Activated CD4-positive, alpha-beta T cell treated with anti-CD3 and anti-CD28 coated beads for 36 hours (primary cell): ENCODE results near the gene ITPK1. TPM values are rescaled to one million over a fixed set of nuclear protein-coding genes. Genes with fewer than 3 reads are reported as not detected.

ENCODE experiments used
- ATAC-seq: fragments of 200-7000 bp; cut with Tn5 transposase; one replicate; pipeline ENCODE4 v1.10.0; 2021; ENCODE audit warnings: mild to moderate bottlenecking, moderate library complexity
- CTCF ChIA-PET: fragments of 350-600 bp; sonication (Branson Sonifier 250); formaldehyde crosslinking; loops from one replicate; lab custom pipeline; 2021; ENCODE audit warnings: antibody characterized with exemption; lab: Charles Lee
- POLR2A ChIA-PET: fragments of 350-600 bp; sonication (Branson Sonifier 250); formaldehyde crosslinking; loops from one replicate; lab custom pipeline; 2021; ENCODE audit warnings: antibody characterized with exemption, inconsistent platforms; lab: Charles Lee
- DNase-seq: peaks from one replicate; pipeline ENCODE4 v3.0.0-alpha.2; 2020
- H3K27ac Mint-ChIP-seq: one replicate; pipeline ENCODE4 v1.8.0; 2021; ENCODE audit warnings: mixed read lengths
- H3K27me3 Mint-ChIP-seq: one replicate; pipeline ENCODE4 v1.8.0; 2021; ENCODE audit warnings: mixed read lengths
- H3K36me3 Mint-ChIP-seq: one replicate; pipeline ENCODE4 v1.8.0; 2021; ENCODE audit warnings: low read depth, mixed read lengths
- H3K4me1 Mint-ChIP-seq: one replicate; pipeline ENCODE4 v1.8.0; 2021; ENCODE audit warnings: mixed read lengths
- H3K4me3 Mint-ChIP-seq: one replicate; pipeline ENCODE4 v1.8.0; 2021; ENCODE audit warnings: mild to moderate bottlenecking, moderate library complexity, mixed read lengths
- H3K9me3 Mint-ChIP-seq: one replicate; pipeline ENCODE4 v1.8.0; 2021; ENCODE audit warnings: low read depth, mixed read lengths
- intact Hi-C, 2 experiments: fragments of 100-400 bp; cut with DNase I in 1 of 2; cut with micrococcal nuclease in 1 of 2; formaldehyde crosslinking; loops; one replicate each; pipeline versions ENCODE4 v1.14.2 to v1.15.1; 2022 to 2024; cut with DNase I, micrococcal nuclease
- total RNA-seq, 2 experiments: library from RNA; stranded (reverse); gene quantifications; one replicate each; pipeline ENCODE4 v1.2.3, GENCODE V29; 2021

ITPK1 gene
- total RNA-seq, 2 experiments from 2014 or later = 31.0 to 35.5 TPM

- H3K4me1 Mint-ChIP-seq = peaks cover 16% of the 10 kb centered on the region
- no peak overlapping the region for H3K4me3 Mint-ChIP-seq
- ATAC-seq = no peak
- ChIA-PET CTCF (no interaction called here), POLR2A (no interaction called here)
- no peaks in the 10 kb centered on the region for H3K36me3 Mint-ChIP-seq
- intact Hi-C loops = no loop called here
- no peak for DNase-seq
- no peak overlapping the region for H3K27ac Mint-ChIP-seq
- no peaks in the 10 kb centered on the region for H3K9me3 Mint-ChIP-seq
- H3K27me3 Mint-ChIP-seq = no peaks in the 10 kb centered on the region
These were observed 68.6 kb downstream of the ITPK1 start for GRCh38 chr14:93047157-93047556.

GRCh38 chr14:93046705-93047050 is 69.0 kb downstream of the ITPK1 start:
- peaks cover 19% of the 10 kb centered on the region for H3K4me1 Mint-ChIP-seq
- H3K27me3 Mint-ChIP-seq = no peaks in the 10 kb centered on the region
- H3K4me3 Mint-ChIP-seq = no peak overlapping the region
- DNase-seq (no peak), ATAC-seq (no peak)
- H3K36me3 Mint-ChIP-seq = no peaks in the 10 kb centered on the region
- CTCF ChIA-PET = no interaction called here
- intact Hi-C loops = no loop called here
- H3K9me3 Mint-ChIP-seq = no peaks in the 10 kb centered on the region
- POLR2A ChIA-PET = no interaction called here
- no peak overlapping the region for H3K27ac Mint-ChIP-seq

GRCh38 chr14:93045965-93046704 is 69.6 kb downstream of the ITPK1 start:
- ATAC-seq (no peak), DNase-seq (no peak)
- CTCF ChIA-PET = interaction anchor here (1.2 kb wide), 1 partner anchor 14 kb away, joined by 3 read pairs; no protein-coding TSS in a partner anchor
- Mint-ChIP-seq H3K4me3 (no peak overlapping the region), H3K9me3 (no peaks in the 10 kb centered on the region), H3K27ac (peak overlapping the region; percentile 33), H3K4me1 (peaks cover 19% of the 10 kb centered on the region), H3K27me3 (no peaks in the 10 kb centered on the region), H3K36me3 (no peaks in the 10 kb centered on the region)
- intact Hi-C loops = no loop called here
- POLR2A ChIA-PET = no interaction called here

- POLR2A ChIA-PET = interaction anchor here (0.6 kb wide), 1 partner anchor 79 kb away, joined by 3 read pairs; no protein-coding TSS in a partner anchor
- CTCF ChIA-PET = interaction anchor here (1.2 kb wide), 1 partner anchor 13 kb away, joined by 3 read pairs; no protein-coding TSS in a partner anchor
- intact Hi-C loops = no loop called here
- Mint-ChIP-seq H3K4me1 (peaks cover 19% of the 10 kb centered on the region), H3K27ac (no peak overlapping the region), H3K9me3 (no peaks in the 10 kb centered on the region), H3K36me3 (no peaks in the 10 kb centered on the region), H3K4me3 (no peak overlapping the region), H3K27me3 (no peaks in the 10 kb centered on the region)
- ATAC-seq = no peak
- no peak for DNase-seq
These were observed 70.5 kb downstream of the ITPK1 start for GRCh38 chr14:93045211-93045674.

- ATAC-seq = no peak
These were observed 71.2 kb downstream of the ITPK1 start for GRCh38 chr14:93044556-93044955.

GRCh38 chr14:93044121-93044520 is 71.6 kb downstream of the ITPK1 start:
- ATAC-seq (no peak), DNase-seq (no peak)
- Mint-ChIP-seq H3K27ac (no peak overlapping the region), H3K4me3 (no peak overlapping the region), H3K27me3 (no peaks in the 10 kb centered on the region), H3K9me3 (no peaks in the 10 kb centered on the region), H3K36me3 (no peaks in the 10 kb centered on the region), H3K4me1 (peaks cover 19% of the 10 kb centered on the region)
- intact Hi-C loops = no loop called here
- CTCF ChIA-PET = no interaction called here
- POLR2A ChIA-PET = no interaction called here

More at GRCh38 chr14:93044556-93044955, 71.2 kb downstream of the ITPK1 start:
- no peaks in the 10 kb centered on the region for H3K36me3 Mint-ChIP-seq
- no peaks in the 10 kb centered on the region for H3K9me3 Mint-ChIP-seq
- peaks cover 19% of the 10 kb centered on the region for H3K4me1 Mint-ChIP-seq
- H3K27ac Mint-ChIP-seq = no peak overlapping the region
- CTCF ChIA-PET = no interaction called here
- H3K4me3 Mint-ChIP-seq = no peak overlapping the region
- DNase-seq = no peak
- POLR2A ChIA-PET = no interaction called here
- H3K27me3 Mint-ChIP-seq = no peaks in the 10 kb centered on the region
- intact Hi-C loops = no loop called here

- H3K27ac Mint-ChIP-seq = no peak overlapping the region
These were observed 72.5 kb downstream of the ITPK1 start for GRCh38 chr14:93042968-93043940.

GRCh38 chr14:93041830-93042229 is 73.9 kb downstream of the ITPK1 start:
- peaks cover 19% of the 10 kb centered on the region for H3K4me1 Mint-ChIP-seq
- no peaks in the 10 kb centered on the region for H3K27me3 Mint-ChIP-seq
- H3K36me3 Mint-ChIP-seq = no peaks in the 10 kb centered on the region
- ChIA-PET CTCF (no interaction called here), POLR2A (no interaction called here)
- DNase-seq = no peak
- no peak for ATAC-seq
- H3K9me3 Mint-ChIP-seq = no peaks in the 10 kb centered on the region
- intact Hi-C loops = no loop called here
- H3K4me3 Mint-ChIP-seq = no peak overlapping the region
- H3K27ac Mint-ChIP-seq = no peak overlapping the region

More at GRCh38 chr14:93042968-93043940, 72.5 kb downstream of the ITPK1 start:
- H3K9me3 Mint-ChIP-seq = no peaks in the 10 kb centered on the region
- ATAC-seq (peak; percentile 19), DNase-seq (no peak)
- POLR2A ChIA-PET = no interaction called here
- peaks cover 19% of the 10 kb centered on the region for H3K4me1 Mint-ChIP-seq
- H3K36me3 Mint-ChIP-seq = no peaks in the 10 kb centered on the region
- no peaks in the 10 kb centered on the region for H3K27me3 Mint-ChIP-seq
- no peak overlapping the region for H3K4me3 Mint-ChIP-seq
- CTCF ChIA-PET = no interaction called here
- intact Hi-C loops = no loop called here

- DNase-seq (no peak), ATAC-seq (no peak)
- Mint-ChIP-seq H3K27me3 (no peaks in the 10 kb centered on the region), H3K4me1 (peaks cover 19% of the 10 kb centered on the region), H3K27ac (no peak overlapping the region), H3K9me3 (no peaks in the 10 kb centered on the region), H3K36me3 (no peaks in the 10 kb centered on the region), H3K4me3 (no peak overlapping the region)
- ChIA-PET POLR2A (no interaction called here), CTCF (no interaction called here)
- intact Hi-C loops = no loop called here
These were observed 74.7 kb downstream of the ITPK1 start for GRCh38 chr14:93040982-93041381.

- no peak for DNase-seq
- CTCF ChIA-PET = no interaction called here
- Mint-ChIP-seq H3K4me3 (no peak overlapping the region), H3K27me3 (no peaks in the 10 kb centered on the region), H3K36me3 (no peaks in the 10 kb centered on the region), H3K9me3 (no peaks in the 10 kb centered on the region), H3K4me1 (peaks cover 19% of the 10 kb centered on the region), H3K27ac (no peak overlapping the region)
- no peak for ATAC-seq
- intact Hi-C loops = no loop called here
- POLR2A ChIA-PET = no interaction called here
These were observed 75.3 kb downstream of the ITPK1 start for GRCh38 chr14:93040443-93040842.

GRCh38 chr14:93039649-93040315 is 75.9 kb downstream of the ITPK1 start:
- Mint-ChIP-seq H3K9me3 (no peaks in the 10 kb centered on the region), H3K27me3 (no peaks in the 10 kb centered on the region), H3K4me1 (peaks cover 23% of the 10 kb centered on the region), H3K4me3 (no peak overlapping the region), H3K36me3 (no peaks in the 10 kb centered on the region), H3K27ac (no peak overlapping the region)
- ATAC-seq (no peak), DNase-seq (no peak)
- ChIA-PET POLR2A (no interaction called here), CTCF (no interaction called here)
- intact Hi-C loops = no loop called here
